HG02943 (cell line): ENCODE measurements around the gene ARPC5L.

ENCODE experiments used
- ATAC-seq: cut with Tn5 transposase; IDR thresholded peaks from one replicate; pipeline ENCODE4 v1.9.1; 2021; ENCODE audit warnings: mild to moderate bottlenecking, low read depth, moderate library complexity; ENCODE audit not compliant: unreplicated experiment

Gene ARPC5L

DNA sequence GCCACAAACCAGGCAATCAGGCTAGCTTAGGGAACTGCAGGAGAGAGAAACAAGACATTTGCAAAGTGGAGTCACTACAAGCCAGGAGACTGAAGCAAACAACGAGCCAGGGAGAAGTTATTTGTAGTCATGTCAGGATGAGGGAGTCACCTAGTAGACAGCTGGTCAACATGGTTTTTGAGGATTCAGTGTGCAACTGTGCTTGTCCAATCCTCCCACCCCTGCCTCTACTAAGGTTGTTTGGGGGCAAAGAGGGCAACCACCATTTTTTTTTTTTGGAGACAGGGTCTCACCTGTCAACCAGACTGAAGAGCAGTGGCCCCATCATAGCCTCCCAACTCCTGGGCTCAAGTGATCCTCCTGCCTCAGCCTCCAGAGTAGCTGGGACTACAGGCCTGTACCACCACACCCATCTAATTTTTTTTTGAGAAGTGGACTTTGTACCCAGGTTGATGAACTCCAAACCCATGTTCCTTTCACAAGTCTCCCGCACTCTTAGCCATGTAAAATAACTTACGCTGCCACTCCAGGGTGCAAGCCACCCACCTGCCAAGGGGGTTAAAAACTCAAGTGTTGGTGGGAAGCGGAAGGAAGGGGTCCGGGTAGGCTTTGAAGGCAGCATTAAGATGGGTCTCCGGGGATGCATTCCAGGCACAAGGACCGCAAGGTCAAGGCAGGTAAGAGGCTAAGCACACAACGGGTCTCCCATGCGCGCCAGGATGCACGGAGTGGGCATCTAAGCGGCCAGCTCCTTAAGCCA lies 1.2 kb upstream of the ARPC5L start:
- ATAC-seq: no peak

DNA sequence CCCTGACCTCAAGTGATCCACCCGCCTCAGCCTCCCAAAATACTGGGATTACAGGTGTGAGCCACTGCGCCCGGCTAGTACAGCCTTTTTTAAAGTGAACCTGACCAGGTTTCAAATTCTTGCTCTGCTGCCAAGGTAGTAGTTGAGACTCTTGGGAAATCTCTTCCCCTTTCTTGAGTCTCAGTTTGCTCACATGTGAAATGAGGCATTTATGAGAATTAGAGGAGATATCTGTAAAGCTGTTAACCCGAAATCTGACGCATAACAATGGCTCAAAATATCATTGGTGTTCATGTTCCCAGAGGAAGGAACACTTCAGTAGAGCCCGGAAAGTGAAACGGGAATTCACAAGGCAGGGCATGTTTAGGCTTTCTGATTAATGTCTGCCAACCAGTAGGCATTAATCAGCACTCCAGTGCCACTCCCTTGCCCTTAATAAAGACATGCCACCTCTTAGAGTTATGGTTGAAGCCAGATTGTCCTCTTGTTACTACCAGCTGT lies 1.5 kb downstream of the ARPC5L start:
- no peak for ATAC-seq

DNA sequence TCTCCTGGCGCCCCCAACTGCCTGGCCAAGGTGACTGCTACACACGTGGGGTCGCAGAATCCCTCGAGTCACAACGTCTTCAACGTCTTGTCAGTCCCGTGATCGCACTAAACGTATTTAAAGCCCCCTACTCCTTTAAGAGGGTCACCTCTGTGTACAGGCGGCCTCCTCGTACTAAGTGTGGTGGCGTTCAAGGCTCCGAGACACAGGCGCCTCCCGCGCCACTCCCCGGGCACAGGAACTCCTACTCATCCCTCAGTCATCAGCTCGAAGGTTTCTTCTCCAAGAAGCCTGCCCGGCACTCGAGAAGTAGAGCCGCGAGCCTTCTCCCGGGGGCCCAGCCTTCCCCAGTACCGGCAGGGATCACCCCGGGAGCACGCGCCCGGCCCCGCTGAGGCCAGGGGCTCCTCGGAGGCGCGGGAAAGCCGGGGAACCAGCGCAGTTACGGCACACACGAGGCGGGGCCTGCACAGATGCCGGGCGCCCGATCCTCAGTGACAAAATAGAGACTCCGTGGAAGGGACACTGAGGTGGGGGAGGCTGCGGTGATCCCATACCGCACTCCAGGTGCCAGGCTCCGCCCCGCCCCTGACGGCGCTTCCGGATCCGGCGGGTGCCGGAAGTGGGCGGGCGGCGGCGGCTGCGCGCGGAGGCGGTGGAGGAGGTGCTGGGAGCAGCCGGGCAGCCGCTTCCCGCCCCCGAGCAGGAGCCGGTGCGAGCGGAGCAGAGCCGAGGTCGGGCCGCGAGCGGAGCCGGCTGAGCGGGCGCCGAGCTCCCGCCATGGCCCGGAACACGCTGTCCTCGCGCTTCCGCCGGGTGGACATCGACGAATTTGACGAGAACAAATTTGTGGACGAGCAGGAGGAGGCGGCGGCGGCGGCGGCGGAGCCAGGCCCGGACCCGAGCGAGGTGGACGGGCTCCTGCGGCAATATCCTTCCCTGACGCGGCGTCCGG lies 6.9 kb downstream of the ARPC5L start:
- peak; percentile 54 for ATAC-seq

DNA sequence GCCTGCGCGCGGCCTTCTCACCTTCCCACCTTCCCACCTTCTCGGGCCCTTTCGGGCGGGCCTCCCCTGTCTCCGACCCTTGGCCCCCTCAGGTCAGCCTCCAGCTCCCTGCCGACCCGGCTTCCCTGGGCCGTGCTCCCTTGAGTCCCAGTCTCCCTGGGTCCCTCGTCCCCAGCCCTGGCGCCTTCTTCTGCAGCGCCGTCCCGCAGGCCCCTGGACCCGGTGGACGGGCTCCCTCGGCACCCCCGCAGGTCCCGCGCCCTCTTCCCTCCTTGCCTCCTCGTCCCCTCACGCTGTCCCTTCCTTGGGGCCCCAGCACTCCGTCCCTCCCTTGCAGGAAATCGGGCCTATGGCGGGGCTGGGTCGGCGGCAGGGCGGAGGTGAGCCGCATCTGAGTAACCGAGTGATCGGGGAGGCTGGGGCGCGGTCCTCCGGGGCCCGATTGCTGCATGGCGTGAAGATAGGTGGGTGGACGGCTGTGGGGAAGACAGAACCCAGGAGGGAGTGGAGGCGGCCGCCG lies 7.6 kb downstream of the ARPC5L start:
- peak; percentile 12 for ATAC-seq

DNA sequence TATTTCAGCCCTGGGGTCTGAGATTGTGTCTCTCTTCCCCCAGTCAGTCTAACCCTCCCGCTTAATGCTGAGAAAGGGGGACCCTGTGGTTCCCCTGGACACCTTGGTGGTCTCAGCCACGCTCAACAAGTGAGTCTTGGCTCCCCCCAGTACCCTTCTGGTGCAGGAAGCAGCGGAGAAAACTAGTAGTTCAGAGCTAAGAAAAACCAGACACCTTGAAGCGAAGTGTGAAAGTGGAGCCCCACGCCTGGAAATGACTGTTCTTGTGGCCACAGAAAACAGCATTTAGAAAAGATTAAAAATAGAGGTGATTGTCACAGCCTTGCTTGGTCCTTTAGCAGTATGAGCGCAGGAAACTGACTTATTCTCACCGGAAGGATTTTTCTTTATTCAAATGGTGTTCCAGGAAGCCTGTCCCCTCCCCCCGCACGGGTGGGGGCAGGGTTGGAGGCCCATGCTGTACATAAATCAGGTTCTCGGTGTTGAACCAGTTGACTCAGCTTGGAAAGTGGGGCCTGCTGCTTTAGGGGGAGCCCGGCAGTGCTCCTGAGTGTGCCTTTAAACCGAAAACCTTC lies 8.1 kb downstream of the ARPC5L start:
- peak; percentile 38 for ATAC-seq

DNA sequence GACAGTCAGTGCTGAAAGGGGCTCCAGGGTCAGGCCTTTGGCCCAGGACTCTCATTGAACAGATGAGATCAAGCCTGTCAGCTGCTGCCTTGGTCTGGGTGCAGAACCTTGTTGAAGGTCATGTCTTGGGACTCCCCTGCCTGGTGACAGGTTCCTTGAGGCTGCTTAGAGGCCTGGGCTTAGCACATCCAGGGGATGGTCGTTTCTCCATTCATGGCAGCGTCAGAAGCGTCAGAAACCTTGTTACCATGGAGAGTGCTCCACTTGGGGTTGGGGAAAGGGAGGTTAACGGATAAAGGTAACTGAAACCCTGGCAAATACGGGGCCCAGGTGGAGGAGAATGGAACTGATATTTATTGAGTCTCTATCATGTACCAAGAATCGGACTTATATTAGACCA lies 8.8 kb downstream of the ARPC5L start:
- ATAC-seq: no peak

DNA sequence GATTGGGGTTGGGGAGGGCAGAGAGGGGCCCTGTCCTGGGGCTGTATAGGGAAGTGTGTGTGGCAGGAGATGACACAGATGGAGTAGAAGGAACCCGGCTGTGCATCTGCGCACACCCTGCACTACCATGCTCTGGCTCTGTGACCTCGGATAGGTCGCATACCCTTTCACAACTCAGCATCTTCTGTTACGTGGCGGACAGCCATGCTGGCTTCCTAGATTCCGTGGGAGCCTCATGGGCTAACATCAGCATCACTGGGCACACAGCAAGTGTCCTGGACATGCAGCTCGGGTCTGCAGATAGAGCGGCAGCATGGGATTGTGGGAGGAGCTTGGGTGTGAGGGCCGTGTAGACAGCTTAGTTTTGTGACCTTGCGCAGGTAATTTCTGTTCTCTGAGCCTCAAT lies 9.2 kb downstream of the ARPC5L start:
- no peak for ATAC-seq

DNA sequence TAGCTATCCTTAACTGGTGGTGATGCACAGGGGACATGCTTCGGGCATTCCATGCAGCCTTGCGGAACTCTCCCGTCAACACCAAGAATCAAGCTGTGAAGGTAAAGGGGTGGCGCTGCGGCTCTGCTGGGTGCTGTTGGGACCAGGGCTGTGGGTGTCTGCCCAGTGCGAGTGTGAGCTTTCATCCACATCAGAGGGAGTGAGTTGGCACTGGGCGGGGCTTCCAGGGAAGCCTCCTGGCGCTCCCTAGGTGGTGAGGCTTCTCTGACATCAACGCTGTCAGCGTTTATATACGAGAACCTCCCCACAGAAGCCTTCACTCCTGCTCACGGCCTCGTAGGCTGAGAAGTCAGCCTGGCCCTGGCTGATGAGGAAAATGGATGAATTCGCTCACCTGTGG lies 11.7 kb downstream of the ARPC5L start:
- ATAC-seq: no peak

DNA sequence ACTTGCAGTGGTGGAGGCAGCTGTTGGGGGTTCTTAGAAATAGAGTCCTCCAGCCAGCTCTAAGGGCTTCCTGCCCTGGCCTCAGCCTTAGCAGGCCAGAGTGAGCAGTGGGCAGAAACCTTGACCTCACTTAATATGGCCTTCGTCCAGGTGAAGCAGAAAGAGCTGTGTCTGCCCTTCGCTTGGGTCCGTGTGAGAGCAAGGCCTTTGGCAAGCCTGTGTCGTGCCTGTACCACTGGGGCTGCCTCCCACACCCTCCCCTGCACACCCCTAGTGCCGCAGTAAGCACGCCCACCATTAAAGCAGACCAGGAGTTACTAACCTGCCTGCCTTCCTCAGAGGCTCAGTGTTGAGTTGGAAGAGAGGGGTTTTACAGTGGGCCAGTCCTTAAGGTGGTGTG lies 13.6 kb downstream of the ARPC5L start:
- no peak for ATAC-seq

DNA sequence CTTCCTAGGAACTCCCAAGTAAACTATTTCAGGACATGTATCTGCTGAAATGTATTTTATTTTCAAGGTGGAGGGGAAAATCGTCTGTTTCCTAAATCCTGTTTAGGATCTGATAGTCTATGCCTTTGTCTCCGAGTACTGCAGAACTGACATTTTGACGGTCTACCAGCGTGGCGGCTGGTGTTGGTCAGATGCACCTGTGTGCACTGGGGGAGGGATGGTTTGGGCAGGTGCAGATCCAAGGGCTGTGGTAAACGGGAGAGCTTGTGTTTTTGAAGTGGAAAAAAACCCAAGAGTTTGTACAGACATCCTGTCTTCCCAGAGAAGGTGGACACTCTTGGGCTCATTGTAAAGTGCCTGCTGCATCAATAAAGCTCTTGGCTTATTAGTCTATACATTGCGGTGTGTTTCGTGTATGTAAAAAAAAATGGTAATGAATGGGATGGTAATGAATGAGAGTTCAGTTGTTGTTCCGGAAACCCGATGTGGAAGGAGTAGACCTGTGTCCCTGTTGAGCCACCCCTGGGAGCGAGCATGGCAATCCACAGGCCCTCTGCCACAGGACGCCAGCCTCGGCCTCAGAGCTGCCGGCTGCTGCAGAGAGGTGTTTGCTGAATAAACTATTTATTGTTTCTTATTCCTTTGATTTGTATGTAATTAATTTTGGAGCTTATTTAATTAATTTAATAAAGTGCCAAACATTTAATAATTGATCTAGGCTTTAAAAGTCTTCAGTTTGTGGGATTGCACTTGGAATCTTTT lies 15.3 kb downstream of the ARPC5L start:
- ATAC-seq: no peak

DNA sequence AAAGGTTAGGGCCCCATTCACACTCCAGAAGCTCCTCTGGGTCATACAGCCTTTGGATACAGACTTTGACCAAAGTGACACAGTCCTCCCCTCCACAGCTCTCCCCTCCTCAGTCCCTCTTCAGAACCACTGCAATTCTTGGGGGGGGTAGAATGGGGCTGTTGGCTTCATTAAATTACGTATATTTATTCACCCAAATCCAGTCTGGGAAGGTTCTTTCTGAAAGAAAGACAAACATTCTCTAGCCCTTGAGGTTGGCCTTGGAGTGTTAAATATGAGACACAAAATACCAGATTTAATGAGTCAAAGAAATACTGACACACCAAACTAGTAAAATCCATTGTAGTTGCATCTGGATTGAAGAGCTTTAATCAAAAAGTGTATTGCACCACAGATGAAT lies 16.1 kb downstream of the ARPC5L start:
- no peak for ATAC-seq

DNA sequence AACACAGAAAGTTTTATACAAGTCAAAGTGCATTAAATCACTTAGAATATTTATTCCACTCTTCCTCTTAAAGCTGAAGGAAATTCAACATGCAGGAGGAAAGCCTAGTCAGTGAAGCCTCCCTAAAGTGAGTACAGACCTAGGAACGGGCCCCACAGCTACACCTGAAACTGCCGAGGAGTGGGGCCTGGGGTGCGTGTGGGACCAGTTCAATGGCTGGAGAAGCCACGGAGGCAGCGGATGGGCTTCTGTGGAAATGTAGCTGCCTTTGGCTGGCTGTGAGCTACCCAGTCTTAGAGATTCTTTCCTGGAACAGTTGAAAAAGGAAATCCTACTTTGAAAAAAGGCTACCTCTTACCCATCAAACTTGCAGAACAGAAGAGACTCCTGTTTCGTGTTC lies 16.6 kb downstream of the ARPC5L start:
- no peak for ATAC-seq

DNA sequence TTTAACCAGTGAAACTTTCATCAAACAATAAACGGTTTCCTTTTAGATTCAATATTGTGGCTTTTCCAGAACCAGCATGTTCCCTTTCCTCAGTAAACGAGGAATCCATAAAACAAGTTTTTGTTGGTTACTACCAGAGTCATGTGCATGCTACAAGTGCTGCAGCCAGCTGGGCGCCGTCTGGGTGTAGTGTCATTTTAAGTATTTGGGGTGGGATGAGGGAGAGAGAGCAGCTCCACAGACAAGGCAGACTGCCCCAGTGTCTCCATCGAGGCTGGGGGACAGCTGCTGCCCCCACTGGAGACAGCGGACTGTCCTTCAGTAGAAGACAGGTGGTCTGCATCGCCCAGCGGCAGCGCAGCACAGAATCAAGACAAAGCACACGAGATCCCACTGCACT lies 17.3 kb downstream of the ARPC5L start:
- ATAC-seq: no peak

DNA sequence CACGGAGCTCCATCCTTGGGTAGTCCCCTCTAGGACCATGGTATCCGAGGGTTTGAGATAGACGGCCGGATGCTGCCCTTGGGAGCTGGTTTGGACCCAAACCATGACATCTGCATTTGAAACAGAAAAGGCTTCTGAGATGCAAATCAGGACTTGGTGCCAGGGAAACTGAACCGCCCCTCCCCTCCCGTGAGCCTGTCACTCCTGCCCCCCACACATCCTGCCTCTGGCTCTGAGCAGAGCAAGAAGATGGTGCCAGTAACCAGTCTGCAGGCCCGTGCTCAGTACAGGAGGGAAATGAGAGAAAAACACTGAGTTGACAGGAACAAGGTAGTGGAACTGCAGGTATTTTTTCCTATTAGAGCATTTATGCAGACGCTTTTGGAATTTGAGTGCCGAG lies 18.6 kb downstream of the ARPC5L start:
- ATAC-seq: no peak

DNA sequence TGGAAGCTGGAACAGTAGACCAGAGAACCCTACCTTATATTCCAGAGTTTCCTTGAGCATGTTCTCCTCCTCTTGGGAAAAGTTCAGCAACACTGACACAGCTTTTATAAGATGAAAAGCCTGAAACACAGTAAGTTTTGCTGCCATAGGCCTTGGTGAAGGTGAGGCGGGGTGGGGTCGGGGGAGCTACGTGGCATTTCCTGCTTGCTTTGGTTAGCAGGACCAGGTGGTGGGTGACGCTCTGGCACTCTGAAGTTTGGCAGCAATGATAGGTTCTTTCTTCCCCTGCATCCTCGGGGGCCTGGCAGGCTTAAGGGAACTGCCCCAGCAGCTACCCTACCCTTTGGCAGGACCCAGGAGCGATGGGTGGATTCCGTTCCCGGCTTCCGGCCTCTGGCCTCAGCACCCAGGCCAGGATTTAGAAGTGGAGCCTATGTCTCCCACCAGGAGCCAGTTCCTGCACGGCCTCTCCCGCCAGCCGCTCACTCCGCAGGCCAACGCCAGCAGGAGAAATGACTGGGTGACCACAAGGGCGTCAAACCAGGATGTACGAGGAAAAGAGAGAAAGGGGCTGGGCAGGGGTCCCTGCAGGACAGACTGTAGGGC lies 19.3 kb downstream of the ARPC5L start:
- no peak for ATAC-seq

DNA sequence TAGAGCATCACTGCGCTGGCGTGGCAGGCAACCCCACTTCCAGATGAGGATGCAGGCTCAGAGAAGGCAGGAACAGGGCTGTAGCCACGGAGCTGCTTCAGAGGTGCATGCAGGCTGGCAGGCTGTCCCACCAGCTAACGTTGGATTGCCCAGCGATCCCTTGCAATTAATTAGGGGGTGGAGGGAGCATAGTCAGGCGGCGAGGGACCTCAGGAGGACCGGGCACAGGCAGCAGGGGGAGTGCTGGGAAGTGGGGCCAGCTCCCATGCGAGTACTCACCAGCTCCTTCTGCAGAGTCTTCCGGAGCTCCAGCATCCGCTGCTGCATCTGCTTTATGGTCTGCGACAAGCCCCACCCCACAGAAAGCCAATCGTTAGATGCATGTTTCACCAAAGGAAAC lies 20.3 kb downstream of the ARPC5L start:
- no peak for ATAC-seq

DNA sequence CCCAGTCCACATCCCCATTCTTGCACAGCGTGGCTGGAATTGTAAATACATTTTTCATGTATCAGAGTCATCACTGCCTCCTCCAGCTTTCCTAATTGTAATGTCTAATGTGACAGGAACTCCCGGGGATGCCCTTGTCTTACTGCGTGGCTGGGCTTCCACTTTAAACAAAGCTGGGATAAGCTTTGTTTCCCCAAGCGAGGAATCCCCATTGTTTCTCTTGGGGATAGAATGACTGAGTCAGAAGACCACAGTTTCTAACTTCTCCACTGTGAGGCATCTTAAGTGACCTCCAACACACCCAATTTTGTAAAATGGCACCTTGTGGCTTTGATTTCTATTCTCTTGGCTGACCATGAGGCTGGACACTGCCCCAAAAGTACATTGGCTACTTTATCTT lies 22.4 kb downstream of the ARPC5L start:
- ATAC-seq: no peak

DNA sequence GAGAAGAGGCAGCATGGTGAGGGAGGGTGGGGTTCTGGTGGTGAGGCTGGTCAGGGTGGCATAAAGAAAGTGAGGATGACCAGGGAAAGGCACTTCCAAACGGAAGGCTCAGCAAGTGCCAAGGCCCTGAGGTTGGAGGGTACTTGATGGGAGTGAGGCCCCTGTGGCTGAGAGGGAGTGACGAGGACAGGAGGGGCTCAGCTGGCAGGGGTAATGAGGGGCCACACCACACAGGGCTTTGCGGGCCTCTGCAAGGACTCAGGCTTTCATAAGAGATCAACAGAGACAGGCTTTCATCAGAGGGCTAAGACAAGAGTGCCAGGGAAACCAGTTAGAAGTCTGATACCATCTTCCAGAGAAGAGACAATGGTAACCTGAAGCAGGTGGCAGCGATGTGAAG lies 23.6 kb downstream of the ARPC5L start:
- no peak for ATAC-seq

DNA sequence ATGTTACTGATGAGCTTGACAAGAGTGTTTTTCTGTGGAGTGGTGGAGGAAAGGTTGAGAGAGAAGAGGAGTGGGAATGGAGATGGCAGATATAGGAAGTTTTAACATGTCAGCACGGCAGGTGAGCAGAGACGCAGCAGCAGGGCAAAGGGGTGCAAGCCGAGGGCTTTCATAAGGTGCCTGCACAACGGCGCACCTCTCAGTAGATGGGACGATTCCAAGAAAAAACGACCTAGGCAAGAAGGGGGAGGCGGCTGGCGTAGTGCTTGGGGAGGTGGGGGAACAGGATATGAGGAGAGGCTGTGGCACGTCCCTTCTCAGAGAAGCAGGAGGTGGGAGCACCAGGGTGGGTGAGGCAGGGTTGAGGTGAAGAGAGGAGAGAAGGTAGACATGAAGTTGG lies 24.5 kb downstream of the ARPC5L start:
- no peak for ATAC-seq
